Neural progenitor cell (in vitro differentiated cells): Measurements from ENCODE around the gene CACNA1C. TPM values are rescaled to one million over a fixed set of nuclear protein-coding genes. Genes with fewer than 3 reads are reported as not detected.

Experiments
- DNase-seq: peaks from one replicate; pipeline ENCODE4 v3.0.0-alpha.2; 2016; ENCODE audit warnings: low spot score
- H2AFZ ChIP-seq: fragments of 200-600 bp; sonication (generic); replicated peaks from 2 replicates; pipeline ENCODE4 v1.6.1; 2016; ENCODE audit warnings: antibody characterized with exemption
- H3F3A ChIP-seq: fragments of 200-600 bp; sonication (generic); 2 replicates; pipeline ENCODE4 v1.6.1; 2016; ENCODE audit warnings: antibody characterized with exemption, low read depth
- H3K27ac ChIP-seq: fragments of 200-600 bp; sonication (generic); 2 replicates; pipeline ENCODE4 v1.5.1; 2016; ENCODE audit warnings: mild to moderate bottlenecking
- H3K27me3 ChIP-seq: fragments of 200-600 bp; sonication (generic); 2 replicates; pipeline ENCODE4 v1.6.1; 2016; ENCODE audit warnings: mild to moderate bottlenecking, moderate library complexity
- H3K36me3 ChIP-seq: fragments of 200-600 bp; sonication (generic); 2 replicates; pipeline ENCODE4 v1.5.1; 2016
- H3K4me1 ChIP-seq: fragments of 200-600 bp; sonication (generic); 2 replicates; pipeline ENCODE4 v1.6.1; 2016; ENCODE audit warnings: mixed run types
- H3K4me2 ChIP-seq: fragments of 200-600 bp; sonication (generic); 2 replicates; pipeline ENCODE4 v1.6.1; 2016
- H3K4me3 ChIP-seq: fragments of 200-600 bp; sonication (generic); 2 replicates; pipeline ENCODE4 v1.5.1; 2016
- H3K79me2 ChIP-seq: fragments of 200-600 bp; sonication (generic); 2 replicates; pipeline ENCODE4 v1.6.1; 2016; ENCODE audit warnings: low read depth
- H3K9ac ChIP-seq: fragments of 200-600 bp; sonication (generic); 2 replicates; pipeline ENCODE4 v1.6.1; 2016
- H3K9me3 ChIP-seq: fragments of 200-600 bp; sonication (generic); 2 replicates; pipeline ENCODE4 v1.5.1; 2016; ENCODE audit warnings: low read depth
- H4K20me1 ChIP-seq: fragments of 200-600 bp; sonication (generic); 2 replicates; pipeline ENCODE4 v1.6.1; 2016; ENCODE audit warnings: low read depth
- H3K27ac Mint-ChIP-seq: 3 replicates; pipeline ENCODE4 v1.8.0; 2021; ENCODE audit warnings: mixed read lengths
- H3K27me3 Mint-ChIP-seq: 2 replicates; pipeline ENCODE4 v1.8.0; 2022; ENCODE audit warnings: low read depth, mild to moderate bottlenecking, inconsistent platforms, moderate library complexity, mixed read lengths; ENCODE audit not compliant: insufficient read depth
- H3K36me3 Mint-ChIP-seq: 3 replicates; pipeline ENCODE4 v1.8.0; 2021; ENCODE audit warnings: mixed read lengths
- H3K4me1 Mint-ChIP-seq: 3 replicates; pipeline ENCODE4 v1.8.0; 2021; ENCODE audit warnings: mixed read lengths
- H3K4me3 Mint-ChIP-seq: 3 replicates; pipeline ENCODE4 v1.8.0; 2021; ENCODE audit warnings: mild to moderate bottlenecking, moderate library complexity, mixed read lengths
- H3K9me3 Mint-ChIP-seq: 3 replicates; pipeline ENCODE4 v1.8.0; 2020; ENCODE audit warnings: mixed read lengths
- EZH2 ChIP-seq: fragments of 200-600 bp; sonication (generic); IDR thresholded peaks from 2 replicates; pipeline ENCODE4 v1.6.1; 2017; ENCODE audit warnings: antibody characterized with exemption, mild to moderate bottlenecking, moderate library complexity
- EZH2phosphoT487 ChIP-seq: fragments of 200-600 bp; sonication (generic); IDR thresholded peaks from 2 replicates; pipeline ENCODE4 v1.6.1; 2017; ENCODE audit warnings: antibody characterized with exemption
- total RNA-seq: library from RNA; depleted of rRNA; stranded (reverse); fragments of >200 nt; gene quantifications from 2 replicates; pipeline ENCODE4 v1.2.3, GENCODE V29; 2015; ENCODE audit warnings: low replicate concordance
- TF ChIP-seq, protein P1 (sequence below): fragments of 200-600 bp; sonication (generic); IDR thresholded peaks from 2 replicates; pipeline ENCODE4 v1.5.1; 2017; ENCODE audit warnings: antibody characterized with exemption, mild to moderate bottlenecking

CACNA1C gene
- total RNA-seq, 1 donor from 2014 or later, result 2.7 TPM

DNA sequence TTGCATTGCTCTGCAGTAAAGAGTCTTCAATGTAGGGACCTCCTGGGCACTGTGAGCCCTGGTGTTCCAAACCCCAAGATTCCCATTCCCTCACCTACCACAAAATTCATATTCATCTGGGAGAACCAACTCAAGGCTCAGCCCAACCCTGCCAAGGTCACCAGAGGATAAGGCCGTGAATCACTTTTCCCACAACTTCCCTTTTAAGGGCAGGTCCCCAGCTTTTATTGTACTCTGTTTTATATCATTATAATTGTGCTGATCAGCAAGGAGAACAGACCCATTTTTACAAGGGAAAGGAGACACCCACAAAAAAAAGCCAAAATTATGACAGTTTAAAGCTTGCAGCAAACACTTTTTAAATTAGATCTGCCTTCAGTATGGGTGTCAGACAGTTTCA is 379.0 kb downstream of the CACNA1C start:
- Histone ChIP-seq H3K27me3 (no peaks in the 10 kb centered on the region), H3K9ac (no peak overlapping the region), H3K4me1 (no peaks in the 10 kb centered on the region), H3K79me2 (no peaks in the 10 kb centered on the region), H2AFZ (no peak overlapping the region), H3K9me3 (no peaks in the 10 kb centered on the region), H3K4me2 (no peak overlapping the region), H3K27ac (no peak overlapping the region), H4K20me1 (no peaks in the 10 kb centered on the region), H3F3A (no peaks in the 10 kb centered on the region), H3K36me3 (no peaks in the 10 kb centered on the region), H3K4me3 (no peak overlapping the region)
- H3K4me1 Mint-ChIP-seq, result no peaks in the 10 kb centered on the region
- TF ChIP-seq EZH2phosphoT487 (no peak), EZH2 (no peak)
- TF ChIP-seq, protein P1, sequence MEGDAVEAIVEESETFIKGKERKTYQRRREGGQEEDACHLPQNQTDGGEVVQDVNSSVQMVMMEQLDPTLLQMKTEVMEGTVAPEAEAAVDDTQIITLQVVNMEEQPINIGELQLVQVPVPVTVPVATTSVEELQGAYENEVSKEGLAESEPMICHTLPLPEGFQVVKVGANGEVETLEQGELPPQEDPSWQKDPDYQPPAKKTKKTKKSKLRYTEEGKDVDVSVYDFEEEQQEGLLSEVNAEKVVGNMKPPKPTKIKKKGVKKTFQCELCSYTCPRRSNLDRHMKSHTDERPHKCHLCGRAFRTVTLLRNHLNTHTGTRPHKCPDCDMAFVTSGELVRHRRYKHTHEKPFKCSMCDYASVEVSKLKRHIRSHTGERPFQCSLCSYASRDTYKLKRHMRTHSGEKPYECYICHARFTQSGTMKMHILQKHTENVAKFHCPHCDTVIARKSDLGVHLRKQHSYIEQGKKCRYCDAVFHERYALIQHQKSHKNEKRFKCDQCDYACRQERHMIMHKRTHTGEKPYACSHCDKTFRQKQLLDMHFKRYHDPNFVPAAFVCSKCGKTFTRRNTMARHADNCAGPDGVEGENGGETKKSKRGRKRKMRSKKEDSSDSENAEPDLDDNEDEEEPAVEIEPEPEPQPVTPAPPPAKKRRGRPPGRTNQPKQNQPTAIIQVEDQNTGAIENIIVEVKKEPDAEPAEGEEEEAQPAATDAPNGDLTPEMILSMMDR, result no peak
- DNase-seq, result no peak
- no peaks in the 10 kb centered on the region for H3K36me3 Mint-ChIP-seq
- H3K4me3 Mint-ChIP-seq, result no peak overlapping the region
- H3K27me3 Mint-ChIP-seq, result peaks cover 6% of the 10 kb centered on the region
- H3K9me3 Mint-ChIP-seq, result no peaks in the 10 kb centered on the region
- no peak overlapping the region for H3K27ac Mint-ChIP-seq

DNA sequence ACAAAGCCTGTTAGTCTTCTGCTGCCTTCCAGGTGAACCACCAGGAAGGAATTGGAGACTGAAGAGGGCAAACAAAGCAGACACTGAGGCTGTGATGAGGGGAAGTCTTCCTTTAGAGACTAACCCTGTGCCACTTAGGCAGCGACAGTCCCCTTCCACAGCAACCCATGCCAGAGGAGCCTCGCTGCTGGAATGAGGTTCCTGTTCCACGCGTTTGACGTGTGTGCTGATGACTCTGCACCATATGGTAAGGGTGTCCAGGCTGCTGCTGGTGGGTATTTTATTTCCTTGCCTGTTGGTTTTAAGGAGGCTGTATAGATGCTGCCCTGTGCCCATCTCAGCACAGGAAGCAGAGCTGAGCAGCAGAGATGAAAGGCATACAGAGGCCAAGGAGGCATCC is 380.1 kb downstream of the CACNA1C start:
- Mint-ChIP-seq H3K27ac (no peak overlapping the region), H3K27me3 (peaks cover 7% of the 10 kb centered on the region), H3K4me1 (no peaks in the 10 kb centered on the region), H3K36me3 (no peaks in the 10 kb centered on the region), H3K4me3 (no peak overlapping the region), H3K9me3 (no peaks in the 10 kb centered on the region)
- no peak overlapping the region for H3K27ac ChIP-seq
- no peak for DNase-seq
- no peaks in the 10 kb centered on the region for H4K20me1 ChIP-seq
- H3K36me3 ChIP-seq, result no peaks in the 10 kb centered on the region
- H3K79me2 ChIP-seq, result no peaks in the 10 kb centered on the region
- no peak overlapping the region for H3K4me3 ChIP-seq
- no peaks in the 10 kb centered on the region for H3K9me3 ChIP-seq
- H3K27me3 ChIP-seq, result no peaks in the 10 kb centered on the region
- no peak overlapping the region for H3K4me2 ChIP-seq
- H3F3A ChIP-seq, result no peaks in the 10 kb centered on the region
- H3K9ac ChIP-seq, result no peak overlapping the region
- TF ChIP-seq EZH2phosphoT487, result no peak
- TF ChIP-seq, protein P1, result no peak
- no peak overlapping the region for H2AFZ ChIP-seq
- no peaks in the 10 kb centered on the region for H3K4me1 ChIP-seq

DNA sequence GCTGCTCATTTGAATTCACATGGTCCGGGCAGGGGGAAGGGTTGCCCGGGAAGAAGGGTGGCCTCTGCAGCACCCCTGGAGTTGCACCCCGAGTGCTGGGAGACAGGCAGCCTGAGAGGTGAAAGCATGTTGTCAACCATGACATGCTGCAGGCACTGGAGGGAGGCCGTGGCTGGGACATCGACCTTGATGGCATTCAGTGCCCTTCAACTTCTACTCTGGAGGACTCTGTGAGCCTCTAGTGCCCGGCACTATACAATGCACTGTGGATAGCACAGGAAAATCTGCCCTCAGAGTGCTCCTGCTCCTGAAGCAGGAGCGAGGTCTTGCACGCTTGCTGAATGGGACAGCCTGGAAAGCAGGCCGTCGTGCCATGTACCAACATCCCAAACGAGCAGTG is 382.7 kb downstream of the CACNA1C start:
- Histone ChIP-seq H3K9me3 (no peaks in the 10 kb centered on the region), H3K27me3 (no peaks in the 10 kb centered on the region), H2AFZ (no peak overlapping the region), H3K9ac (no peak overlapping the region), H3F3A (no peaks in the 10 kb centered on the region), H3K27ac (no peak overlapping the region), H4K20me1 (no peaks in the 10 kb centered on the region), H3K4me3 (no peak overlapping the region), H3K4me1 (no peaks in the 10 kb centered on the region), H3K36me3 (no peaks in the 10 kb centered on the region), H3K79me2 (no peaks in the 10 kb centered on the region), H3K4me2 (no peak overlapping the region)
- Mint-ChIP-seq H3K27ac (no peak overlapping the region), H3K4me3 (no peak overlapping the region), H3K4me1 (no peaks in the 10 kb centered on the region), H3K9me3 (no peaks in the 10 kb centered on the region), H3K36me3 (no peaks in the 10 kb centered on the region), H3K27me3 (peaks cover 7% of the 10 kb centered on the region)
- TF ChIP-seq EZH2phosphoT487, result no peak
- TF ChIP-seq, protein P1, result no peak
- no peak for TF ChIP-seq EZH2
- DNase-seq, result no peak
